HCT116 (cell line): ENCODE data around the gene CCDC28B. TPM values are rescaled to one million over a fixed set of nuclear protein-coding genes. Genes with fewer than 3 reads are reported as not detected.
A peak's percentile ranks its signal among the peaks of the same experiment; 100 is the strongest.

Source experiments
- ATAC-seq: fragments of 200-7000 bp; cut with Tn5 transposase; 2 replicates; pipeline ENCODE4 v1.9.1; 2020; ENCODE audit warnings: mild to moderate bottlenecking, moderate library complexity
- BruUV-seq: library from RNA; stranded (reverse); fragments of 400-500 nt; replicated peaks from 2 replicates; lab custom pipeline; 2021; lab: Mats Ljungman, UMichigan
- CTCF ChIA-PET: fragments of 300-600 bp; sonication (Branson Sonifier 250); formaldehyde crosslinking; loops from one replicate; lab custom pipeline; 2021; ENCODE audit warnings: antibody characterized with exemption; lab: Charles Lee
- POLR2A ChIA-PET: fragments of 300-600, 350-600 bp; sonication (Branson Sonifier 250); formaldehyde crosslinking; loops from one replicate; lab custom pipeline; 2021; ENCODE audit warnings: antibody characterized with exemption; lab: Charles Lee
- RAD21 ChIA-PET, 2 experiments: fragments of 300-600 bp; sonication (Branson Sonifier 250); formaldehyde crosslinking; loops; one replicate each; lab custom pipeline; 2023; ENCODE audit warnings: low total read pairs in 2 of 2; ENCODE audit not compliant: uncharacterized antibody in 2 of 2, unreplicated experiment in 2 of 2, low non-redundant PET in 1 of 2; lab: Charles Lee
- DNase-seq: peaks from one replicate; pipeline ENCODE4 v3.0.0-alpha.2; 2010; ENCODE audit warnings: low read depth, low spot score
- H2AFZ ChIP-seq: fragments of 200-600 bp; shearing (Covaris generic), sonication (generic); 2 replicates; pipeline ENCODE4 v1.6.1; 2017; ENCODE audit warnings: low read depth, mixed run types, mixed read lengths, antibody characterized with exemption, low read length; ENCODE audit not compliant: poor library complexity, severe bottlenecking
- H3K27ac ChIP-seq: 2 replicates; pipeline ENCODE4 v1.5.1; 2012; ENCODE audit warnings: low read depth, low read length
- H3K27me3 ChIP-seq: fragments of 200-600 bp; sonication (generic); 2 replicates; pipeline ENCODE4 v1.6.1; 2016; ENCODE audit warnings: mixed run types, low read length, mixed read lengths; ENCODE audit not compliant: insufficient read depth
- H3K36me3 ChIP-seq, 2 experiments: fragments of 200-500 bp in 1 of 2; fragments of 200-600 bp in 1 of 2; sonication (Bioruptor generic) in 1 of 2; sonication (generic) in 1 of 2; 2 replicates each; pipeline versions ENCODE4 v1.5.1 to v1.6.1; 2014 to 2016; ENCODE audit warnings: low read length in 2 of 2, inconsistent platforms in 1 of 2, mixed read lengths in 1 of 2, mixed run types in 1 of 2; ENCODE audit not compliant: insufficient read depth in 2 of 2, control insufficient read depth in 1 of 2
- H3K4me1 ChIP-seq, 2 experiments: fragments of 200-600 bp in 1 of 2; sonication (generic) in 1 of 2; 2 replicates each; pipeline versions ENCODE4 v1.5.1 to v1.6.1; 2012 to 2017; ENCODE audit warnings: low read length in 2 of 2, inconsistent platforms in 1 of 2, mild to moderate bottlenecking in 1 of 2, mixed read lengths in 1 of 2, mixed run types in 1 of 2, moderate library complexity in 1 of 2; ENCODE audit not compliant: insufficient read depth in 2 of 2, control insufficient read depth in 1 of 2
- H3K4me2 ChIP-seq: fragments of 200-600 bp; sonication (generic); 2 replicates; pipeline ENCODE4 v1.6.1; 2017; ENCODE audit warnings: mixed run types, low read length, mixed read lengths
- H3K4me3 ChIP-seq, 2 experiments: fragments of 200-600 bp in 1 of 2; sonication (generic) in 1 of 2; replicated peaks in 1 of 2; 2 replicates each; pipeline ENCODE4 v1.5.1; 2011 to 2016; ENCODE audit warnings: low read length in 2 of 2, control low read depth in 1 of 2, low read depth in 1 of 2, mild to moderate bottlenecking in 1 of 2, mixed read lengths in 1 of 2, mixed run types in 1 of 2
- H3K79me2 ChIP-seq: fragments of 200-600 bp; sonication (generic); 2 replicates; pipeline ENCODE4 v1.6.1; 2017; ENCODE audit warnings: mild to moderate bottlenecking, mixed run types, low read length, moderate library complexity, mixed read lengths; ENCODE audit not compliant: insufficient read depth
- H3K9ac ChIP-seq: fragments of 200-600 bp; sonication (generic); 2 replicates; pipeline ENCODE4 v1.6.1; 2016; ENCODE audit warnings: low read length, mixed read lengths
- H3K9me2 ChIP-seq: fragments of 200-600 bp; sonication (generic), shearing (Covaris generic); 2 replicates; pipeline ENCODE4 v1.6.1; 2017; ENCODE audit warnings: mixed run types, mild to moderate bottlenecking, moderate library complexity; ENCODE audit not compliant: insufficient read depth
- H3K9me3 ChIP-seq, 2 experiments: fragments of 200-500 bp in 1 of 2; fragments of 200-600 bp in 1 of 2; sonication (Bioruptor generic) in 1 of 2; sonication (generic) in 1 of 2; 2 replicates each; pipeline ENCODE4 v1.6.1; 2014 to 2017; ENCODE audit warnings: low read length in 2 of 2, mixed read lengths in 2 of 2, inconsistent platforms in 1 of 2, low read depth in 1 of 2, mild to moderate bottlenecking in 1 of 2, mixed run types in 1 of 2, moderate library complexity in 1 of 2; ENCODE audit not compliant: control insufficient read depth in 1 of 2, insufficient read depth in 1 of 2
- H4K20me1 ChIP-seq: fragments of 200-600 bp; sonication (generic), shearing (Covaris generic); 2 replicates; pipeline ENCODE4 v1.6.1; 2017; ENCODE audit warnings: mixed run types, mild to moderate bottlenecking, moderate library complexity; ENCODE audit not compliant: insufficient read depth
- FOSL1 ChIP-seq: IDR thresholded peaks from 2 replicates; pipeline ENCODE4 v1.6.1; 2012; ENCODE audit warnings: low read depth
- JUND ChIP-seq: IDR thresholded peaks from 2 replicates; pipeline ENCODE4 v1.6.1; 2012
- RAD21 ChIP-seq: IDR thresholded peaks from 2 replicates; pipeline ENCODE4 v1.6.1; 2012; ENCODE audit warnings: low read depth, mild to moderate bottlenecking
- intact Hi-C: fragments of 100-400 bp; cut with micrococcal nuclease; formaldehyde crosslinking; loops from 2 replicates; pipeline ENCODE4 v1.10.0; 2022
- total RNA-seq: library from RNA; stranded (reverse); gene quantifications from one replicate; pipeline ENCODE4 v1.2.1, GENCODE V29; 2021; ENCODE audit not compliant: unreplicated experiment
- TF ChIP-seq, protein P1 (sequence below): IDR thresholded peaks from 2 replicates; pipeline ENCODE4 v1.6.1; 2012
- TF ChIP-seq, protein P2 (sequence below): IDR thresholded peaks from 2 replicates; pipeline ENCODE4 v1.6.1; 2012

Gene CCDC28B
- total RNA-seq, 1 experiment from 2014 or later: 5.9 TPM

DNA sequence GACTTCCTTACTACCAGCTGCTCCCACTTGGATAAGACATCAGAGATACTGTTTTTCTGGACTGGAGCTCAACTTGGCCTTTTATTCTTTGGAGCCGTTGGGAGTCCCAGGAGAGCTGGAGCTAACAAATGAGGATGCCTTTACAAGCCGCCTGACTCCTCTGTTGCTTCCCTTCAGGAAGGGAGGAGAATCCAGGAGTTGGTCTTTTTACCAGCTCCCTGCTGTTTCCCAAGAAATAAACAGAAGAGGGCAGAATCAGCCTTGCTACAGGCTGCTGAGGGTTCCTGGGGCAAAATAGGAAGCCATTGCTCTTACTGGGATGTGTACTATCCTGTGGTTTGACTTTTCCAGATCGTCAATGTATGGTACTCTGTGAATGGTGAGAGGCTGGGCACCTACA lies 23.3 kb downstream of the CCDC28B start:
- H3K36me3 ChIP-seq: peaks cover 31 to 37% of the 10 kb centered on the region in 2 experiments
- ChIA-PET CTCF (interaction anchor here (0.9 kb wide), 1 partner anchor 20 kb away, joined by 5 read pairs; no protein-coding TSS in a partner anchor), RAD21 (no interaction called here), POLR2A (interaction anchor here (0.9 kb wide), 1 partner anchor 17 kb away, joined by 3 read pairs; no protein-coding TSS in a partner anchor)
- peak overlapping the region; percentile 99 for H3K9ac ChIP-seq
- peaks cover 15 to 35% of the 10 kb centered on the region in 2 experiments for H3K4me1 ChIP-seq
- TF ChIP-seq RAD21 (peak; percentile 21; the same call in 1 of the 2 replicates), JUND (no peak)
- BruUV-seq: no TSS peak
- no peaks in the 10 kb centered on the region for H3K9me3 ChIP-seq
- peaks cover 58% of the 10 kb centered on the region for H3K79me2 ChIP-seq
- no peaks in the 10 kb centered on the region for H4K20me1 ChIP-seq
- 0 out of 2 replicates have a peak overlapping the region, but pooled peaks have one; percentile 16 for H3K27ac ChIP-seq
- peak overlapping the region; percentile 96 for H3K4me2 ChIP-seq
- peak overlapping the region; percentile 96 to 99 for H3K4me3 ChIP-seq
- ATAC-seq: no peak
- no peak for DNase-seq
- no peak overlapping the region for H2AFZ ChIP-seq
- H3K27me3 ChIP-seq: no peaks in the 10 kb centered on the region
- H3K9me2 ChIP-seq: no peaks in the 10 kb centered on the region
- intact Hi-C loops: no loop called here

DNA sequence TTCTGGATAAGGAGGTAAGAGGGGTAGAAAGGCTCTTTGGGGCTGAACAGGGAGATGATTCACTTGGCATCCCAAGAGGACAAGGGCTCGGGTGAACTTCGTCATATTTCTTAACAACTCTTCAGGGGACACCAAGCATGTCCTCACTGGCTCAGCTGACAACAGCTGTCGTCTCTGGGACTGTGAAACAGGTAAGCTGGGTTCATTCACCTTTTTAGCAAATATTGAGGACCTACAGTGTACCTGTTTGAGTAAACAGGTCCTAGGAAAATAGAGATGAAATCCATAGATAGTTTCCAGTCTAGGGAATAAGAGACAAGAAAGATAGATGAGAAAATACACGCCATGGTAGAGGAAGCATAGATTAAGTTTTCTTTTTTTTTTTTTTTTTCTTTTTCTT lies 23.9 kb downstream of the CCDC28B start:
- peak overlapping the region; percentile 96; the same call in 1 of the 2 replicates for H3K4me2 ChIP-seq
- DNase-seq (no peak), ATAC-seq (no peak)
- CTCF ChIA-PET: no interaction called here
- H3K4me1 ChIP-seq: peaks cover 15 to 35% of the 10 kb centered on the region in 2 experiments
- H3K9ac ChIP-seq: no peak overlapping the region
- intact Hi-C loops: no loop called here
- BruUV-seq: no TSS peak
- no peak overlapping the region for H2AFZ ChIP-seq
- H3K27me3 ChIP-seq: no peaks in the 10 kb centered on the region
- RAD21 ChIA-PET: no interaction called here
- TF ChIP-seq, protein P1, sequence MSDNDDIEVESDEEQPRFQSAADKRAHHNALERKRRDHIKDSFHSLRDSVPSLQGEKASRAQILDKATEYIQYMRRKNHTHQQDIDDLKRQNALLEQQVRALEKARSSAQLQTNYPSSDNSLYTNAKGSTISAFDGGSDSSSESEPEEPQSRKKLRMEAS: no peak
- no peak for TF ChIP-seq FOSL1
- TF ChIP-seq, protein P2, sequence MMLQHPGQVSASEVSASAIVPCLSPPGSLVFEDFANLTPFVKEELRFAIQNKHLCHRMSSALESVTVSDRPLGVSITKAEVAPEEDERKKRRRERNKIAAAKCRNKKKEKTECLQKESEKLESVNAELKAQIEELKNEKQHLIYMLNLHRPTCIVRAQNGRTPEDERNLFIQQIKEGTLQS: no peak
- H3K9me3 ChIP-seq: no peaks in the 10 kb centered on the region
- H3K9me2 ChIP-seq: no peaks in the 10 kb centered on the region
- H3K79me2 ChIP-seq: peaks cover 58% of the 10 kb centered on the region
- POLR2A ChIA-PET: no interaction called here
- H3K27ac ChIP-seq: no peak overlapping the region
- H3K4me3 ChIP-seq: no peak overlapping the region
- H4K20me1 ChIP-seq: no peaks in the 10 kb centered on the region
- H3K36me3 ChIP-seq: peaks cover 33 to 41% of the 10 kb centered on the region in 2 experiments
